GM12878 (cell line): ENCODE measurements around the gene RCE1. TPM values are rescaled to one million over a fixed set of nuclear protein-coding genes. Genes with fewer than 3 reads are reported as not detected.

ENCODE experiments used
- ATAC-seq: fragments of 200-7000 bp; cut with Tn5 transposase; 3 replicates; pipeline ENCODE4 v1.9.1; 2020; ENCODE audit warnings: mild to moderate bottlenecking, moderate library complexity
- BruUV-seq: library from RNA; stranded (reverse); fragments of 400-500 nt; replicated peaks from 2 replicates; lab custom pipeline; 2021; lab: Mats Ljungman, UMichigan
- CTCF ChIA-PET: fragments of 300-600 bp; sonication (Branson Sonifier 250); formaldehyde crosslinking; extraction: SDS; loops from one replicate; lab custom pipeline; 2021; ENCODE audit warnings: inconsistent platforms; lab: Yijun Ruan, JAX
- POLR2A ChIA-PET: fragments of 350-600 bp; formaldehyde crosslinking; extraction: SDS; loops from one replicate; lab custom pipeline; 2021; ENCODE audit warnings: inconsistent platforms; lab: Charles Lee
- RAD21 ChIA-PET: fragments of 300-600 bp; sonication (Branson Sonifier 250); formaldehyde crosslinking; loops from one replicate; lab custom pipeline; 2023; ENCODE audit warnings: antibody characterized with exemption; ENCODE audit not compliant: unreplicated experiment; lab: Charles Lee
- SMC1A ChIA-PET: fragments of 300-600 bp; sonication (Branson Sonifier 250); formaldehyde crosslinking; loops from one replicate; lab custom pipeline; 2023; ENCODE audit not compliant: unreplicated experiment, uncharacterized antibody; lab: Charles Lee
- DNase-seq: peaks from one replicate; pipeline ENCODE4 v3.0.0-alpha.2; 2011; ENCODE audit warnings: low read depth, low spot score
- FAIRE-seq: peaks from 3 replicates; lab custom pipeline; 2011; peaks lifted over from hg19 to GRCh38; lab: Jason Lieb, UNC
- H2AFZ ChIP-seq: 2 replicates; pipeline ENCODE4 v1.6.0; 2011; ENCODE audit warnings: low read depth, low read length, control low read depth; ENCODE audit not compliant: control insufficient read depth
- H3K27ac ChIP-seq: 2 replicates; pipeline ENCODE4 v1.5.1; 2011; ENCODE audit warnings: control low read depth; ENCODE audit not compliant: control insufficient read depth, insufficient read depth
- H3K27me3 ChIP-seq, 2 experiments: replicated peaks in 1 of 2; 2 replicates each; pipeline versions ENCODE4 v1.6.0 to v1.6.1; 2011; ENCODE audit warnings: low read length in 1 of 2; ENCODE audit not compliant: control insufficient read depth in 2 of 2, insufficient read depth in 2 of 2
- H3K36me3 ChIP-seq, 2 experiments: 2 replicates each; pipeline ENCODE4 v1.5.1; 2011; ENCODE audit warnings: low read length in 1 of 2; ENCODE audit not compliant: control insufficient read depth in 2 of 2, insufficient read depth in 2 of 2
- H3K4me1 ChIP-seq: 2 replicates; pipeline ENCODE4 v1.6.1; 2011; ENCODE audit warnings: mild to moderate bottlenecking, low read length, moderate library complexity, mixed read lengths; ENCODE audit not compliant: control insufficient read depth, insufficient read depth
- H3K4me2 ChIP-seq: 2 replicates; pipeline ENCODE4 v1.6.0; 2011; ENCODE audit warnings: control low read depth; ENCODE audit not compliant: control insufficient read depth, insufficient read depth
- H3K4me3 ChIP-seq: fragments of 200-600 bp; sonication (generic); 2 replicates; pipeline ENCODE4 v1.5.1; 2016
- H3K79me2 ChIP-seq: 2 replicates; pipeline ENCODE4 v1.6.0; 2011; ENCODE audit warnings: low read length; ENCODE audit not compliant: control insufficient read depth, insufficient read depth
- H3K9ac ChIP-seq: 2 replicates; pipeline ENCODE4 v1.8.0; 2011; ENCODE audit warnings: low read length, control low read depth, mixed read lengths; ENCODE audit not compliant: control insufficient read depth, insufficient read depth
- H3K9me3 ChIP-seq: replicated peaks from 3 replicates; pipeline ENCODE4 v1.5.1; 2011; ENCODE audit warnings: mild to moderate bottlenecking, low read length; ENCODE audit not compliant: control insufficient read depth, insufficient read depth
- H4K20me1 ChIP-seq: 2 replicates; pipeline ENCODE4 v1.6.0; 2011; ENCODE audit not compliant: control insufficient read depth, insufficient read depth
- CBX3 ChIP-seq: fragments of 200-600 bp; sonication (generic); IDR thresholded peaks from 2 replicates; pipeline ENCODE4 v1.6.1; 2016; ENCODE audit warnings: low read depth, borderline replicate concordance
- HCFC1 ChIP-seq: fragments of 150-350 bp; IDR thresholded peaks from 2 replicates; pipeline ENCODE4 v1.6.1; 2014; ENCODE audit warnings: low read length
- IKZF1 ChIP-seq: fragments of 450-650 bp; conservative IDR thresholded peaks from 2 replicates; pipeline ENCODE4 v1.6.1; 2017; ENCODE audit warnings: antibody characterized with exemption, mild to moderate bottlenecking
- KAT2A ChIP-seq: conservative IDR thresholded peaks from 2 replicates; pipeline ENCODE4 v1.6.1; 2011; ENCODE audit warnings: low read depth, low read length; ENCODE audit not compliant: control insufficient read depth
- MTA3 ChIP-seq: IDR thresholded peaks from 2 replicates; pipeline ENCODE4 v1.6.1; 2012; ENCODE audit warnings: low read length, inconsistent platforms, borderline replicate concordance
- MXI1 ChIP-seq: fragments of 150-350 bp; IDR thresholded peaks from 2 replicates; pipeline ENCODE4 v1.6.1; 2011; ENCODE audit warnings: low read depth, mild to moderate bottlenecking, inconsistent platforms, low read length, improper control_type of control experiment
- PAX8 ChIP-seq: fragments of 450-650 bp; IDR thresholded peaks from 2 replicates; pipeline ENCODE4 v1.6.1; 2017; ENCODE audit warnings: mild to moderate bottlenecking, moderate library complexity
- PML ChIP-seq: IDR thresholded peaks from 2 replicates; pipeline ENCODE4 v1.6.1; 2012; ENCODE audit warnings: low read length, inconsistent platforms
- SIX5 ChIP-seq: IDR thresholded peaks from 2 replicates; pipeline ENCODE4 v1.6.1; 2011; ENCODE audit warnings: mild to moderate bottlenecking, low read depth, low read length, moderate library complexity; ENCODE audit not compliant: severe bottlenecking
- SP1 ChIP-seq: IDR thresholded peaks from one replicate; pipeline ENCODE4 v1.6.1; 2011; ENCODE audit warnings: low read depth, low read length
- STAT1 ChIP-seq: fragments of 450-650 bp; conservative IDR thresholded peaks from 2 replicates; pipeline ENCODE4 v1.6.1; 2014; ENCODE audit warnings: antibody characterized with exemption, mild to moderate bottlenecking
- ZNF384 ChIP-seq: IDR thresholded peaks from 2 replicates; pipeline ENCODE4 v1.6.1; 2012; ENCODE audit warnings: low read depth, mild to moderate bottlenecking, low read length, improper control_type of control experiment, borderline replicate concordance
- WGBS: methylation state at CpG from one replicate; pipeline ENCODE4 v1.1.6; 2016; ENCODE audit warnings: low lambda C conversion rate; ENCODE audit not compliant: insufficient replicate concordance, insufficient coverage; ENCODE audit errors: missing lambda C conversion rate; 5-methylcytosine and 5-hydroxymethylcytosine counted together
- in situ Hi-C: fragments of 300-500 bp; cut with MboI; formaldehyde crosslinking; loops from 9 replicates; pipeline ENCODE4 v1.14.3; 2018; ENCODE audit warnings: mixed read lengths
- intact Hi-C: fragments of 100-400 bp; cut with micrococcal nuclease; formaldehyde crosslinking; loops from one replicate; pipeline ENCODE4 v1.14.2; 2022; ENCODE audit not compliant: unreplicated experiment
- polyA plus RNA-seq, 11 experiments: library from polyadenylated mRNA; depleted of rRNA in 4 of 11; unstranded in 6 of 11; stranded (reverse) in 5 of 11; fragments of >200 nt; fragmentation: Nextera tagmentation in 4 of 11; fragmentation: Illumina TruSeq in 1 of 11; extraction: Ambion mirVana in 4 of 11; extraction: Trizol in 1 of 11; gene quantifications; 1 replicate in 1 of 11; 2 replicates in 10 of 11; pipeline versions ENCODE4 v1.2.1 to v1.2.3, GENCODE V29; 2011 to 2016; ENCODE audit warnings: inconsistent platforms in 2 of 11, missing spikeins in 2 of 11, low read depth in 1 of 11
- total RNA-seq, 4 experiments: library from RNA; depleted of rRNA in 3 of 4; stranded (reverse); fragments of >200 nt in 3 of 4; fragmentation: Illumina TruSeq in 1 of 4; extraction: Trizol in 1 of 4; gene quantifications; 2 replicates each; pipeline versions ENCODE4 v1.2.1 to v1.2.3, GENCODE V29; 2013 to 2021
- TF ChIP-seq, protein P1 (sequence below): fragments of 450-650 bp; IDR thresholded peaks from 2 replicates; pipeline ENCODE4 v1.6.1; 2017; ENCODE audit warnings: borderline replicate concordance
- TF ChIP-seq, protein P2 (sequence below): IDR thresholded peaks from 2 replicates; pipeline ENCODE4 v1.6.1; 2012; ENCODE audit warnings: low read depth, low read length, improper control_type of control experiment
- TF ChIP-seq, protein P3 (sequence below): IDR thresholded peaks from 2 replicates; pipeline ENCODE4 v1.6.1; 2012; ENCODE audit warnings: low read depth, low read length, improper control_type of control experiment
- TF ChIP-seq, protein P4 (sequence below): IDR thresholded peaks from 2 replicates; pipeline ENCODE4 v1.6.1; 2011; ENCODE audit warnings: borderline replicate concordance, low read depth, mild to moderate bottlenecking, moderate library complexity, mixed read lengths, low read length; ENCODE audit not compliant: insufficient read depth; ENCODE audit errors: extremely low read length

Gene RCE1
- total and polyA plus RNA-seq, 10 of the 15 experiments (the other 5 are each of a cell fraction or from before 2014, with no cell fraction given): 0.79 to 32.9 (median 16.4) TPM

DNA sequence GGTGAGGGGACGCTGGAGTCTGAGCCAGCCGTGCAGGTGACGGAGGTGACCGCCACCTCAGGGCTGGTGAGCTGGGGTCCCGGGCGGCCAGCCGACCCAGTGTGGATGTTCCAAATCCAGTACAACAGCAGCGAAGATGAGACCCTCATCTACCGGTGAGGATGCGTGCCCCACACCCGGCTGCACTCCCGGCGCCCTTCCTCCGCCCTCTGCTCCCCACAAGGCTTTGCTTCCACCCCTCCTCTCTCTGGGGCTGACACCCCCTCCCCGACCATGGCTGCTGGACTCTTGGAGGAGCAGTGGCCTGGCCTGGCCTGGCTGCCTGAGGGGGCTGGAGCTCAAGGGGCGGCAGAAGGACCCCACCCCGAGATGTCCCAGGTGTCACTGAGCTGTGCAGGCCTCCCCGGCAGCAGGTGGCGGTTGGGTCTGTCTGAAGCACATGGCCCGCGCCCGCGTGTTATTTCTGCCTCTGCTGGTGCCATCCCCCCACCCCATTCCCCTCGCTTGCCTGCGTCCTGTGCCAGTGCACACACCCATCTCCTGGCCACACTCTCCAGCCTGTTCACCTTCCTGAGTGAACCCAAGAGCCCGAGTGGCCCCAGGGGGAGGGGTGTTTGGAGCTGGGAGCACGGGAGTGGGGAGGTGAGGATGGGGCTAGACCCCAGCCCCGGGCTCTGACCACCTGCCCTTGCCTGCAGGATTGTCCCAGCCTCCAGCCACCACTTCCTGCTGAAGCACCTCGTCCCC is 15.9 kb downstream of the RCE1 start:
- Histone ChIP-seq H4K20me1 (no peaks in the 10 kb centered on the region), H3K4me1 (peaks cover 6% of the 10 kb centered on the region), H3K4me2 (no peak overlapping the region), H3K79me2 (peaks cover 8% of the 10 kb centered on the region), H3K9ac (no peak overlapping the region), H3K36me3 (no peaks in the 10 kb centered on the region), H3K27me3 (no peaks in the 10 kb centered on the region), H3K4me3 (no peak overlapping the region), H3K27ac (no peak overlapping the region), H2AFZ (no peak overlapping the region), H3K9me3 (no peaks in the 10 kb centered on the region)
- POLR2A ChIA-PET: no interaction called here
- SMC1A ChIA-PET: interaction anchor here (0.6 kb wide), 1 partner anchor 304 kb away, joined by 3 read pairs; no protein-coding TSS in a partner anchor
- ATAC-seq: no peak
- no peak for DNase-seq
- intact Hi-C loops: no loop called here
- CTCF ChIA-PET: no interaction called here
- FAIRE-seq: no peak
- in situ Hi-C loops: no loop called here
- RAD21 ChIA-PET: no interaction called here
- TF ChIP-seq IKZF1 (no peak), ZNF384 (no peak), HCFC1 (no peak), PML (no peak), KAT2A (no peak), MXI1 (no peak), STAT1 (no peak), SIX5 (no peak), CBX3 (no peak), PAX8 (no peak), MTA3 (no peak), SP1 (no peak)
- TF ChIP-seq, protein P1, sequence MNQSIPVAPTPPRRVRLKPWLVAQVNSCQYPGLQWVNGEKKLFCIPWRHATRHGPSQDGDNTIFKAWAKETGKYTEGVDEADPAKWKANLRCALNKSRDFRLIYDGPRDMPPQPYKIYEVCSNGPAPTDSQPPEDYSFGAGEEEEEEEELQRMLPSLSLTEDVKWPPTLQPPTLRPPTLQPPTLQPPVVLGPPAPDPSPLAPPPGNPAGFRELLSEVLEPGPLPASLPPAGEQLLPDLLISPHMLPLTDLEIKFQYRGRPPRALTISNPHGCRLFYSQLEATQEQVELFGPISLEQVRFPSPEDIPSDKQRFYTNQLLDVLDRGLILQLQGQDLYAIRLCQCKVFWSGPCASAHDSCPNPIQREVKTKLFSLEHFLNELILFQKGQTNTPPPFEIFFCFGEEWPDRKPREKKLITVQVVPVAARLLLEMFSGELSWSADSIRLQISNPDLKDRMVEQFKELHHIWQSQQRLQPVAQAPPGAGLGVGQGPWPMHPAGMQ: no peak
- TF ChIP-seq, protein P2, sequence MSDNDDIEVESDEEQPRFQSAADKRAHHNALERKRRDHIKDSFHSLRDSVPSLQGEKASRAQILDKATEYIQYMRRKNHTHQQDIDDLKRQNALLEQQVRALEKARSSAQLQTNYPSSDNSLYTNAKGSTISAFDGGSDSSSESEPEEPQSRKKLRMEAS: no peak
- TF ChIP-seq, protein P3, sequence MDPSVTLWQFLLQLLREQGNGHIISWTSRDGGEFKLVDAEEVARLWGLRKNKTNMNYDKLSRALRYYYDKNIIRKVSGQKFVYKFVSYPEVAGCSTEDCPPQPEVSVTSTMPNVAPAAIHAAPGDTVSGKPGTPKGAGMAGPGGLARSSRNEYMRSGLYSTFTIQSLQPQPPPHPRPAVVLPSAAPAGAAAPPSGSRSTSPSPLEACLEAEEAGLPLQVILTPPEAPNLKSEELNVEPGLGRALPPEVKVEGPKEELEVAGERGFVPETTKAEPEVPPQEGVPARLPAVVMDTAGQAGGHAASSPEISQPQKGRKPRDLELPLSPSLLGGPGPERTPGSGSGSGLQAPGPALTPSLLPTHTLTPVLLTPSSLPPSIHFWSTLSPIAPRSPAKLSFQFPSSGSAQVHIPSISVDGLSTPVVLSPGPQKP: no peak
- TF ChIP-seq, protein P4, sequence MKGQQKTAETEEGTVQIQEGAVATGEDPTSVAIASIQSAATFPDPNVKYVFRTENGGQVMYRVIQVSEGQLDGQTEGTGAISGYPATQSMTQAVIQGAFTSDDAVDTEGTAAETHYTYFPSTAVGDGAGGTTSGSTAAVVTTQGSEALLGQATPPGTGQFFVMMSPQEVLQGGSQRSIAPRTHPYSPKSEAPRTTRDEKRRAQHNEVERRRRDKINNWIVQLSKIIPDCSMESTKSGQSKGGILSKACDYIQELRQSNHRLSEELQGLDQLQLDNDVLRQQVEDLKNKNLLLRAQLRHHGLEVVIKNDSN: no peak
- BruUV-seq: no TSS peak
- 89% methylated on average over 23 of the region's 29 CpGs for WGBS
